IMR-90 (cell line): ENCODE measurements around the gene ACOX1.

Experiments
- CHD1 ChIP-seq: IDR thresholded peaks from 2 replicates; pipeline ENCODE4 v1.6.1; 2012; ENCODE audit warnings: low read depth, low read length, improper control_type of control experiment
- CTCF ChIP-seq: conservative IDR thresholded peaks from 2 replicates; pipeline ENCODE4 v1.5.1; 2012; ENCODE audit warnings: mild to moderate bottlenecking, low read depth, low read length, improper control_type of control experiment
- RAD21 ChIP-seq: IDR thresholded peaks from 2 replicates; pipeline ENCODE4 v1.6.1; 2012; ENCODE audit warnings: low read length, improper control_type of control experiment

GRCh38 chr17:75932852-75933251 is 46.1 kb downstream of the ACOX1 start:
- TF ChIP-seq CHD1 (no peak), RAD21 (no peak), CTCF (no peak)
